H1 (cell line): Measurements from ENCODE around the gene TNS3. TPM values are rescaled to one million over a fixed set of nuclear protein-coding genes. Genes with fewer than 3 reads are reported as not detected.

Experiments used
- FOSL1 ChIP-seq: IDR thresholded peaks from 2 replicates; pipeline ENCODE4 v1.6.1; 2011; ENCODE audit warnings: mild to moderate bottlenecking, low read depth, low read length, moderate library complexity; ENCODE audit not compliant: insufficient read depth
- TAF7 ChIP-seq: optimal IDR thresholded peaks from 2 replicates; pipeline ENCODE3; 2011; ENCODE audit warnings: low read depth, mild to moderate bottlenecking, inconsistent platforms, low read length, moderate library complexity, borderline replicate concordance
- polyA plus RNA-seq, 7 experiments: library from polyadenylated mRNA; depleted of rRNA in 3 of 7; stranded (reverse) in 5 of 7; unstranded in 2 of 7; fragments of >200 nt in 5 of 7; fragments of 200-250 nt in 2 of 7; gene quantifications; 1 replicate in 5 of 7; 2 replicates in 1 of 7; 4 replicates in 1 of 7; pipeline versions ENCODE4 v1.2.1 to v1.2.3, GENCODE V29; 2011 to 2013; ENCODE audit warnings: missing spikeins in 2 of 7, mixed read lengths in 2 of 7
- total RNA-seq: library from RNA; stranded (reverse); fragmentation: NEBNext Ultra II Directional; extraction: Animal tissue kit (Norgen Biotek cat#: 25700); gene quantifications from 2 replicates; pipeline ENCODE4 v1.2.1, GENCODE V29; 2021

TNS3 gene
- total and polyA plus RNA-seq, 2 of the 8 experiments (the other 6 are each of a cell fraction or from before 2014, with no cell fraction given) = 11.9 to 24.2 TPM

GRCh38 chr7:47460251-47460989 is 121.5 kb downstream of the TNS3 start (continued):
- TF ChIP-seq FOSL1 (no peak), TAF7 (no peak)
